GM21576 (cell line): ENCODE results near the gene SPATA32.
"Not testable (repeated sequence)": the region's sequence is repeated elsewhere in the genome, so short reads cannot be mapped to it uniquely, and the experiment has no call there.

Experiments used
- ATAC-seq: cut with Tn5 transposase; IDR thresholded peaks from one replicate; pipeline ENCODE4 v1.9.1; 2021; ENCODE audit warnings: mild to moderate bottlenecking, moderate library complexity; ENCODE audit not compliant: unreplicated experiment

The SPATA32 gene

GRCh38 chr17:45261577-45262515 lies at the start of gene SPATA32:
TSS of gene SPATA32 (minus strand) at chr17:45262094. CDS start at chr17:45262016, 78 bp downstream.
- peak; percentile 61 for ATAC-seq

- no peak for ATAC-seq
These were observed 49.5 kb upstream of the SPATA32 start for GRCh38 chr17:45311401-45311759.

- ATAC-seq: no peak
These were observed 48.8 kb upstream of the SPATA32 start for GRCh38 chr17:45310380-45311324.

GRCh38 chr17:45309400-45309799 lies 47.5 kb upstream of the SPATA32 start:
- ATAC-seq: no peak

- ATAC-seq: no peak
These were observed 46.9 kb upstream of the SPATA32 start for GRCh38 chr17:45308840-45309239.

GRCh38 chr17:45308016-45308365 lies 46.1 kb upstream of the SPATA32 start:
- ATAC-seq: no peak

- peak; percentile 37 for ATAC-seq
These were observed 45.6 kb upstream of the SPATA32 start for GRCh38 chr17:45307290-45308015.

GRCh38 chr17:45306623-45307022 lies 44.7 kb upstream of the SPATA32 start:
- ATAC-seq: no peak

GRCh38 chr17:45306094-45306493 lies 44.2 kb upstream of the SPATA32 start:
- no peak for ATAC-seq

GRCh38 chr17:45305530-45306087 lies 43.7 kb upstream of the SPATA32 start:
- ATAC-seq: no peak

- peak; percentile 40 for ATAC-seq
These were observed 40.8 kb upstream of the SPATA32 start for GRCh38 chr17:45302649-45303173.

- ATAC-seq: not testable (repeated sequence)
These were observed 40.3 kb upstream of the SPATA32 start for GRCh38 chr17:45302220-45302619.

- no peak for ATAC-seq
These were observed 39.8 kb upstream of the SPATA32 start for GRCh38 chr17:45301674-45302073.

GRCh38 chr17:45300060-45300751 lies 38.3 kb upstream of the SPATA32 start:
- ATAC-seq: no peak

GRCh38 chr17:45299361-45299760 lies 37.5 kb upstream of the SPATA32 start:
- no peak for ATAC-seq

GRCh38 chr17:45298546-45299285 lies 36.8 kb upstream of the SPATA32 start:
- no peak for ATAC-seq

GRCh38 chr17:45296833-45297124 lies 34.9 kb upstream of the SPATA32 start:
- no peak for ATAC-seq

GRCh38 chr17:45296003-45296832 lies 34.3 kb upstream of the SPATA32 start:
- ATAC-seq: peak; percentile 42
